Spleen (tissue), 11 donors: ENCODE results near the gene LIMK1. TPM values are rescaled to one million over a fixed set of nuclear protein-coding genes. Genes with fewer than 3 reads are reported as not detected.

ENCODE experiments used
- DNase-seq: peaks from one replicate; pipeline ENCODE4 v3.0.0-alpha.2; 2020
- H3K27ac ChIP-seq, 8 donors: fragments of 200-600 bp; sonication (generic) in 7 of 8; 1 replicate in 4 of 8; 2 replicates in 4 of 8; pipeline versions ENCODE4 v1.5.0 to v1.8.0; 2016 to 2021; ENCODE audit warnings: inconsistent platforms in 4 of 8, mild to moderate bottlenecking in 4 of 8, moderate library complexity in 1 of 8
- H3K27me3 ChIP-seq, 7 donors: fragments of 200-600 bp; sonication (generic) in 6 of 7; replicated peaks in 1 of 7; 1 replicate in 4 of 7; 2 replicates in 3 of 7; pipeline versions ENCODE4 v1.5.0 to v1.8.0; 2016 to 2021; ENCODE audit warnings: inconsistent platforms in 3 of 7, mild to moderate bottlenecking in 1 of 7
- H3K36me3 ChIP-seq, 6 donors: fragments of 200-600 bp; sonication (generic) in 5 of 6; 1 replicate in 4 of 6; 2 replicates in 2 of 6; pipeline versions ENCODE4 v1.5.0 to v1.8.0; 2016 to 2021; ENCODE audit warnings: inconsistent platforms in 2 of 6
- H3K4me1 ChIP-seq, 6 donors: fragments of 200-600 bp; sonication (generic) in 5 of 6; 1 replicate in 3 of 6; 2 replicates in 3 of 6; pipeline versions ENCODE4 v1.5.0 to v1.8.0; 2016 to 2021; ENCODE audit warnings: inconsistent platforms in 3 of 6
- H3K4me3 ChIP-seq, 8 donors: fragments of 200-600 bp; sonication (generic) in 7 of 8; 1 replicate in 4 of 8; 2 replicates in 4 of 8; pipeline versions ENCODE4 v1.5.0 to v1.8.0; 2016 to 2021; ENCODE audit warnings: inconsistent platforms in 4 of 8, mild to moderate bottlenecking in 4 of 8, moderate library complexity in 2 of 8
- H3K9me3 ChIP-seq, 8 donors: fragments of 200-600 bp; sonication (generic) in 7 of 8; 1 replicate in 4 of 8; 2 replicates in 4 of 8; pipeline versions ENCODE4 v1.5.0 to v1.8.0; 2016 to 2021; ENCODE audit warnings: inconsistent platforms in 4 of 8
- POLR2A ChIP-seq, 3 donors: fragments of 450-650 bp; IDR thresholded peaks; one replicate each; pipeline ENCODE4 v1.5.1; 2017; ENCODE audit warnings: antibody characterized with exemption in 3 of 3, mild to moderate bottlenecking in 1 of 3
- POLR2AphosphoS5 ChIP-seq, 3 donors: sonication (generic); formaldehyde crosslinking; IDR thresholded peaks; one replicate each; pipeline ENCODE4 v1.5.1; 2017; ENCODE audit warnings: antibody characterized with exemption in 3 of 3
- whole genome bisulfite sequencing, 5 donors: extraction: QIAGEN DNeasy Blood & Tissue Kit in 3 of 5; methylation state at CpG; one replicate each; pipeline versions ENCODE4 v1.1.5 to v1.1.7; 2013 to 2018; 5-methylcytosine and 5-hydroxymethylcytosine counted together
- intact Hi-C: fragments of 100-400 bp; cut with DNase I; formaldehyde crosslinking; loops from one replicate; pipeline ENCODE4 v1.15.0; 2023; ENCODE audit warnings: low total_unique reads
- polyA plus RNA-seq, 3 donors: library from polyadenylated mRNA; stranded (reverse); fragments of 200-250 nt; gene quantifications; one replicate each; pipeline ENCODE4 v1.2.1, GENCODE V29; 2013
- total RNA-seq, 7 donors: library from RNA; depleted of rRNA in 3 of 7; stranded (reverse); fragments of >200 nt in 3 of 7; fragmentation: NEBNext Ultra II Directional in 4 of 7; extraction: Animal tissue kit (Norgen Biotek cat#: 25700) in 4 of 7; gene quantifications; one replicate each; pipeline versions ENCODE4 v1.1.0 to v1.2.1, GENCODE V29; 2016 to 2021
- TF ChIP-seq, protein P1 (sequence below), 11 experiments: fragments of 200-600 bp in 7 of 11; fragments of 450-650 bp in 4 of 11; sonication (generic) in 4 of 11; IDR thresholded peaks in 8 of 11; conservative IDR thresholded peaks in 3 of 11; 1 replicate in 7 of 11; 2 replicates in 4 of 11; pipeline versions ENCODE4 v1.4.0 to v1.8.0; 2016 to 2021; ENCODE audit warnings: antibody characterized with exemption in 11 of 11, inconsistent platforms in 4 of 11, mild to moderate bottlenecking in 1 of 11
- donor health status: healthy with polysubstance abuse.
- donor health status: DM: no; HTN: no; CAD: no; lungs with moderate emphysema.
- donor health status: DM: no; HTN: no; CAD: no.
- donor health status: Bipolar disorder and iron deficiency.
- donor health status: healthy.
- donor health status: DM: no; HTN: no; CAD: no.
- donor health status: DM: yes; HTN: yes; CAD: no.

The LIMK1 gene
- total and polyA plus RNA-seq, 10 donors: 15.2 to 45.8 (median 36.9) TPM

DNA sequence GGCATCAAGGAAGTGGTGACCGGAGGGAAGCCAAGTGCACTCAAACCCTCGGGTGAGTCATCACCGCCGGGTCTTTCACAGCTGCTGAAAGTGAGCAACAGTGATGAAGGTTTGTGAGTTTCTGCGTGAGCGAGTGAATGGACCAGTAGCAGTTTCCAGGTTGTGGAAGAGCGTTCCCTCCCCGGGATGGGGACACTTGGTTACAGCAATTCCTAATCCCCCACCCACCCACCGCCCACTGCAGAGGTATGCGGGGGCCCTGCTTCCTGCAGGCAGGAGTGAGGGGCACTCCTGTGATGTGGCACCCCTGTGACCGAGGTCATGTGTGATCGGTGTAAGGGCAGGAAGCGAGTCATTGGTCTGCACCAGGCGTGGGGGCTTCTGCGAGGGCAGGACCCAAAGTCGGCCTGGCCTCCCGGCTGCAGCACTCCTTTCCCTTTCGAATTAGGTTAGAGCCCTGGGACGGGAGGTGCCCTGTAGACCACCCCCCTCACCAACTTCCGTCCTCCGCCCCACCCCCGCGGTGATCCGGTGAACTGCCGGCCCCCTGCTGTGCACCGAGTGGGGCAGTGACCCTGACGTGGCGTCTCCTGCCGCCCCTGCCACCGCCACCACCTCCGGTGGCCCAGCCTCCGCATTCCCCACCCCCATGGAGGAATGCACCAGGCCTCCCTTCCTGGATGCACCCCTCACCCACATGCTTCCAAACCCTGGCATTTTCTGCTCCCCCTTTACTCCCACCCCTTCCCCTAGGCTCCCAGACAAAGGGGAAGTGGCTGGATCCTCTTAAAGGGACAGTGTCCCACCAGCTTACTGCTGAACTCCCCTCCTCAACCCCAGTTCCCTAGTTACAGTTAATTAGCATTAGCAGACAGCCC is 10.9 kb downstream of the LIMK1 start:
- Histone ChIP-seq H3K4me1 (peaks cover 21 to 44% (median 35%) of the 10 kb centered on the region in 6 donors), H3K36me3 (peaks cover 0 to 33% (median 19%) of the 10 kb centered on the region in 6 donors), H3K27ac (peak overlapping the region; percentile 71 to 95 (median 87)), H3K4me3 (peak overlapping the region; percentile 31 to 80 (median 61)), H3K27me3 (no peaks in the 10 kb centered on the region), H3K9me3 (no peaks in the 10 kb centered on the region)
- intact Hi-C loops: no loop called here
- WGBS, 5 donors: 0 to 2% (median 0%) methylated on average over 15 to 32 of the region's 32 CpGs
- DNase-seq: peak; percentile 93
- TF ChIP-seq, protein P1, sequence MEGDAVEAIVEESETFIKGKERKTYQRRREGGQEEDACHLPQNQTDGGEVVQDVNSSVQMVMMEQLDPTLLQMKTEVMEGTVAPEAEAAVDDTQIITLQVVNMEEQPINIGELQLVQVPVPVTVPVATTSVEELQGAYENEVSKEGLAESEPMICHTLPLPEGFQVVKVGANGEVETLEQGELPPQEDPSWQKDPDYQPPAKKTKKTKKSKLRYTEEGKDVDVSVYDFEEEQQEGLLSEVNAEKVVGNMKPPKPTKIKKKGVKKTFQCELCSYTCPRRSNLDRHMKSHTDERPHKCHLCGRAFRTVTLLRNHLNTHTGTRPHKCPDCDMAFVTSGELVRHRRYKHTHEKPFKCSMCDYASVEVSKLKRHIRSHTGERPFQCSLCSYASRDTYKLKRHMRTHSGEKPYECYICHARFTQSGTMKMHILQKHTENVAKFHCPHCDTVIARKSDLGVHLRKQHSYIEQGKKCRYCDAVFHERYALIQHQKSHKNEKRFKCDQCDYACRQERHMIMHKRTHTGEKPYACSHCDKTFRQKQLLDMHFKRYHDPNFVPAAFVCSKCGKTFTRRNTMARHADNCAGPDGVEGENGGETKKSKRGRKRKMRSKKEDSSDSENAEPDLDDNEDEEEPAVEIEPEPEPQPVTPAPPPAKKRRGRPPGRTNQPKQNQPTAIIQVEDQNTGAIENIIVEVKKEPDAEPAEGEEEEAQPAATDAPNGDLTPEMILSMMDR (IDR thresholded peaks at IDR 0.05 in 8 of 11, conservative IDR thresholded peaks at IDR 0.05 in 3 of 11): peak in 7 of 11 experiments; percentile 15 to 36 (median 32)
- TF ChIP-seq POLR2A (IDR thresholded peaks at IDR 0.05) (no peak), POLR2AphosphoS5 (IDR thresholded peaks at IDR 0.05) (peak; percentile 69 to 76 (median 69))

- DNase-seq: no peak
- Histone ChIP-seq H3K4me1 (peaks cover 21 to 48% (median 35%) of the 10 kb centered on the region in 6 donors), H3K36me3 (peaks cover 0 to 39% (median 23%) of the 10 kb centered on the region in 6 donors), H3K4me3 (peak overlapping the region in 7 of 8 donors; percentile 31 to 80 (median 63)), H3K27ac (peak overlapping the region; percentile 71 to 95 (median 87)), H3K9me3 (no peaks in the 10 kb centered on the region), H3K27me3 (no peaks in the 10 kb centered on the region)
- intact Hi-C loops: no loop called here
- WGBS, 5 donors: 85 to 96% (median 90%) methylated on average over 6 of the region's 6 CpGs
- TF ChIP-seq POLR2AphosphoS5 (IDR thresholded peaks at IDR 0.05): no peak
- no peak for TF ChIP-seq POLR2A (IDR thresholded peaks at IDR 0.05)
- TF ChIP-seq, protein P1 (IDR thresholded peaks at IDR 0.05 in 8 of 11, conservative IDR thresholded peaks at IDR 0.05 in 3 of 11): no peak
Observed at GRCh38 chr7:74095135-74095534, 11.5 kb downstream of the LIMK1 start.

- Histone ChIP-seq H3K36me3 (peaks cover 0 to 69% (median 29%) of the 10 kb centered on the region in 6 donors), H3K4me3 (no peak overlapping the region), H3K4me1 (peaks cover 15 to 50% (median 34%) of the 10 kb centered on the region in 6 donors), H3K27ac (no peak overlapping the region), H3K9me3 (no peaks in the 10 kb centered on the region), H3K27me3 (no peaks in the 10 kb centered on the region)
- 84 to 95% (median 91%) methylated on average over 10 to 11 of the region's 11 CpGs for WGBS, 5 donors
- no peak for DNase-seq
- TF ChIP-seq POLR2AphosphoS5 (IDR thresholded peaks at IDR 0.05) (no peak), POLR2A (IDR thresholded peaks at IDR 0.05) (no peak)
- TF ChIP-seq, protein P1 (IDR thresholded peaks at IDR 0.05 in 8 of 11, conservative IDR thresholded peaks at IDR 0.05 in 3 of 11): no peak
- intact Hi-C loops: no loop called here
Observed at GRCh38 chr7:74097937-74098614, 14.5 kb downstream of the LIMK1 start.
